ENCODE data around the gene PPP1R37.

- TF ChIP-seq ZEB2 (tag by site-specific recombination; IDR thresholded peaks at IDR 0.05) (no peak), REST (tag by site-specific recombination; IDR thresholded peaks at IDR 0.05) (no peak), GLI4 (tag by site-specific recombination; IDR thresholded peaks at IDR 0.05) (no peak), ZNF747 (tag by site-specific recombination; IDR thresholded peaks at IDR 0.05) (no peak), CTCF (tag by site-specific recombination; IDR thresholded peaks at IDR 0.05) (no peak), ZNF302 (tag by site-specific recombination; IDR thresholded peaks at IDR 0.05; ENCODE audit: low read depth) (no peak), ZNF510 (tag by site-specific recombination; IDR thresholded peaks at IDR 0.05; ENCODE audit: insufficient replicate concordance) (no peak), ZNF169 (tag by site-specific recombination; IDR thresholded peaks at IDR 0.05) (no peak), PRDM10 (tag by site-specific recombination; IDR thresholded peaks at IDR 0.05) (no peak), YY1 (tag by site-specific recombination; IDR thresholded peaks at IDR 0.05) (no peak), ZNF350 (tag by site-specific recombination; IDR thresholded peaks at IDR 0.05) (no peak), TSHZ1 (tag by site-specific recombination; IDR thresholded peaks at IDR 0.05; ENCODE audit: borderline replicate concordance) (no peak), ZBTB7A (tag by site-specific recombination; IDR thresholded peaks at IDR 0.05; ENCODE audit: low read depth) (no peak), ELK4 (IDR thresholded peaks at IDR 0.05; ENCODE audit: borderline replicate concordance, low read depth, low read length) (no peak)
Observed at GRCh38 chr19:45079911-45080370, 13.0 kb upstream of the PPP1R37 start.

All from HEK293 (cell line).